ENCODE results near the gene ANO8.
"Not testable (repeated sequence)": the region's sequence is repeated elsewhere in the genome, so short reads cannot be mapped to it uniquely, and the experiment has no call there.

Gene ANO8

GRCh38 chr19:17286752-17287151, 47.9 kb downstream of the ANO8 start:
- DNase-seq (ENCODE audit: low read depth) = no peak

DNA sequence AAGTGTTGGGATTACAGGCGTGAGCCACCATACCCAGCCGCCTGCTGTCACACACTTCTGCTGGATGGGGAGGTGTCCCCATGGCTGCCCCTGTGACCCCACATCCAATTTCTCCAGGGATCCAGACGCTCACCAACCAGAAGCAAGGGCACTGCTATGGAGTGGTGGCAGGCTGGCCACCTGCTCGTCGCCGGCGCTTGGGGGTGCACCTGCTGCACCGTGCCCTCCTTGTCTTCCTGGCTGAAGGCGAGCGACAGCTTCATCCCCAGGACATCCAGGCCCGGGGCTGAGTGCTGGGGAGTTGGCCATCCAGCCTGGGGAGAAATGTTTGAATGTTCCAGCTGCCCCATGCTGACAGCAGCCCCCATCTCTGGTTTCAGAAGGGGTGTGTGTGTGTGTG, 48.4 kb downstream of the ANO8 start:
- no peak for DNase-seq (ENCODE audit: low read depth)

DNA sequence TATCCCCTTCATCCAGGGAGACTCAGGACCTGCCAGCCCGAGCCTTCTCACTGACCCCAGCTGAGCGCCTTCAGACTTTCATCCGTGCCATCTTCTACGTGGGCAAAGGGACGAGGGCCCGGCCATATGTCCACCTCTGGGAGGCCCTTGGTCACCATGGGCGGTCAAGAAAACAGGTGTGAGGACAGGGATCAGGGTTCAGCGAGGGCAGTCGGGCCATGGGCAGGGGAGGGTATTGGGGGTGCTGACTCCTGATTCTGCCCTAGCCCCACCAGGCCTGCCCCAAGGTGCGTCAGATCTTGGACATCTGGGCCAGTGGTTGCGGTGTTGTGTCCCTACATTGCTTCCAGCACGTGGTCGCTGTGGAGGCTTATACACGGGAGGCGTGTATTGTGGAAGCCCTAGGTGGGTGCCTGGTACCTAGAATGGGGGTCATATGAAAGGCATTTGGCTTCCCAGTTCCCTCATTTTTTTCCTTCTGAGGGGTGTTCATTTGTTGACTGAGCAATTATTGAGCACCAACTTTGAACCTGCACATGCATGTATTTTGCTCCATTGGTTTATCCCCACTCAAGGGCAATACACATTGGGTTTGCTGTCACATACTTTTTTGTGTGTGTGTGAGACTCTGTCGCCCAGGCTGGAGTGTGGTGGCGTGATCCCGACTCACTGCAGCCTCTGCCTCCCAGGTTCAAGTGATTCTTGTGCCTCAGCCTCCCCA, 49.1 kb downstream of the ANO8 start:
- DNase-seq (ENCODE audit: low read depth) = no peak

DNA sequence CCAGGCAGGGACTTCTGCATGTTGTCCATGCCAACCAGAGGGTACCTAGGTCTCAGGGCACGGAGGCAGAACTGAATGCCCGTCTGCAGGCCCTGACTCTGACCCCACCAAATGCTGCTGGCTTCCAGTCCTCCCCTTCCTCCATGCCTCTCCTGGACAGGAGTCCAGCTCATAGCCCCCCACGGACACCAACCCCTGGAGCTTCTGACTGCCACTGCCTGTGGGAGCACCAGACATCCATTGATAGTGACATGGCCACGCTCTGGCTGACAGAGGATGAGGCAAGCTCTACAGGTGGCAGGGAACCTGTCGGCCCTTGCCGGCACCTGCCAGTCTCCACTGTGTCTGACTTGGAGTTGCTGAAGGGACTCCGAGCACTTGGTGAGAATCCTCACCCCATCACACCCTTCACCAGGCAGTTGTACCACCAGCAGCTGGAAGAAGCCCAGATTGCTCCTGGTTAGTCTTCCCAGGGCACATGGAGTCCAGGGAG, 51.1 kb downstream of the ANO8 start:
- DNase-seq (ENCODE audit: low read depth) = no peak

GRCh38 chr19:17282488-17283125, 52.0 kb downstream of the ANO8 start:
- DNase-seq (ENCODE audit: low read depth) = peak; percentile 71

DNA sequence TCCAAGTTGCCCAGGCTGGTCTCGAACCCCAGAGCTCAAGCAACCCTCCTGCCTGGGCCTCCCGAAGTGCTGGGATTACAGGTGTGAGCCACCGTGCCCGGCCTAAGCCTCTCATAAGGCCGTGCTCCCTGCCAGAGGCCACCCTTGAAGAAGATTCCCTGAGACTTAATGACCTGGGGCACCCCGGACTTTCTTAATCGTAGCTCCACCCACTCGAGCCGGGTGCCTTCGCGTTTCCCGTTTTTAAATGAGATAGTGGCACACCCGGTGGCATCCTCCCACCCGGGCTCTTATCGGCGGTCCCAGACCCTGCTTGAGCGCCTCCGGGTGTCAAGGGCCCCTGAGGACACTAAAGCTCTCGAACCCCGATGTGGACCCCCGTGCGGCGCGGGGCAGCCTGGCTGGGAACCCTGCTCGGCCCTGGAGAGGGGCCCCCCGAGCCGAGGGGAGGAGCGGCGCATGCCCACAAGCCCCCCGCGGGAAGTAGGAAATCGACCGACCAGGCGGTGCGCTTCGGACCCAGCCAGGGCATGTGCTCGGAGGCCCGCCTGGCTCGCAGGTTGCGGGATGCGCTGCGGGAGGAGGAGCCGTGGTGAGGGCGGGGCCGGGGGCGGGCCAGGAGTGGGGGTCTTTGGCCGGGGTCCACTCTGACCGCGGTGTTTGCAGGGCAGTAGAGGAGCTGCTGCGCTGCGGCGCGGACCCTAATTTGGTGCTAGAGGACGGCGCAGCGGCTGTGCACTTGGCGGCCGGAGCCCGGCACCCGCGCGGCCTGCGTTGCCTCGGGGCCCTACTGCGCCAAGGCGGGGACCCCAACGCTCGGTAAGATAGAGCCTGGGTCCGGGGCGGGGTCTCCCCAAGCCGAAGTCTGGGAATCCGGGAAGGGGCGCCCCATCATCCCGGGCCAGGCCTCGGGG, 53.0 kb downstream of the ANO8 start, which contains the start of gene ANKLE1:
Gene ANKLE1 (plus strand): TSS at position 511 of the 914 bp plus-strand sequence. CDS start 20 bp downstream, at position 531.
- DNase-seq (ENCODE audit: low read depth) = no peak

DNA sequence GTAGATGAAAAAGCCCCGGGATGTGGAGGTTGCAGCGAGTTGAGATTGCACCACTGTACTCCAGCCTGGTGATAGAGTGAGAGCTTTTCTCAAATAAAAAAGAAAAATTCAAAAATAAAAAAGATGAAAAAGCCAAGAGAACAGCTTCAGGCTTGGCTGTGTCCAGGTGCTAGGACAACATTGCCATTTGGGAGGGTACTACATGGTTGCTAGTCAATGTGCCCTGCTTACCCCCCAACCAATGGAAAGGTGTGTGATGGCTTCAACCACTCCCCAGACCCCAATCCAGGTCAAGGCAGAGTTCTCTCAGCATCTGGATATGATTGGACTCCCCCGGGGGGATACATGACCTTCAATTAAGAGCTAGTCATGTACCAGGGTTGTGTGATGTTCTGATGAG, 55.2 kb downstream of the ANO8 start:
- no peak for DNase-seq (ENCODE audit: low read depth)

DNA sequence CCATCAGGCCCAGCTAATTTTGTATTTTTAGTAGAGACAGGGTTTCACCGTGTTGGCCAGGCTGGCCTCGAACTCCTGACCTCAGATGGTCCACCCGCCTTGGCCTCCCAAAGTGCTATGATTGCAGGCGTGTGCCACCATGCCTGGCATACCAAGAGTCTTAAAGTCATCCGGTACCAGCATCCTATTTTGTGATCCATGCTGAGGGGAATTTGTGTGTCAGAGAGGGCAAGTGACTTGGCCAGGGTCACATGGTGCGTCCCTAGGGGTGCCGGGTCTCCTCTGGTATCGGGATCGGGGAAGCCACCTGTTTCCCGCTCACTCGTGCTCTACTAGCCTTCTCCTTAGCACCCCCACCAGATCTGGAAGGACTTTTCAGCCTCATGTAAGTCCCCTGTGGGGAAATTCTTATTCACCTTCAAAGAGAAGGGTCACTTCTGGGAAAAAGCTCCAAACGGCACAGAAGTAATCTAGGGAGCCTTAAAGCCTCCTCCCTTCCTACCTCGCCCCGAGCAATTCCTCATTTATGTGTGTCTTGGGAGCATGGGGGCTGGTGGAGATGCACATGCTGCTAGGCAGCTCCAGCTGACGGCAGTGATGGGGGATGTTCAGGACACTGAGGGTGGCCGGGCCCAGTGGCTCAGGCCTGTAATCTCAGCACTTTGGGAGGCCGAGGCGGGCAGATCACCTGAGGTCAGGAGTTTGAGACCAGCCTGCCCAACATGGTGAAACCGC, 59.0 kb downstream of the ANO8 start:
- no peak for DNase-seq (ENCODE audit: low read depth)

DNA sequence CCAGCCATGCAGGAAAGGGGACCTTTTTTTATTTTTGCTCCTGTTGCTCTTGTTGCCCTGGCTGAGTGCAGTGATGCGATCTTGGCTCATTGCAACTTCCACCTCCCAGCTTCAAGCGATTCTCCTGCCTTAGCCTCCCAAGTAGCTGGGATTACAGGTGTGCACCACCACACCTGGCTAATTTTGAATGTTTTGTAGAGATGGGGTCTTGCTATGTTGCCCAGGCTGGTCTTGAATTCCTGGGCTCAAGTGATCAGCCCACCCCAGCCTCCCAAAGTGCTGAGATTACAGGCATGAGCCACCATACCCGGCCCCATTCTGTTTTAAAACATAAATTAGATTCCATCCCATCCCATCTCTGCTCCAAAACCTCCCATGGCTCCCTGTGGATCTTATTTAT, 59.8 kb downstream of the ANO8 start:
- DNase-seq (ENCODE audit: low read depth) = not testable (repeated sequence)

Measured in activated T-helper 9 cell treated with anti-CD3 and anti-CD28 coated beads, Interleukin-2, amount 50 U/mL, for 16 hours (primary cell).